ENCODE results near the gene CSNK1G2. TPM values are rescaled to one million over a fixed set of nuclear protein-coding genes. Genes with fewer than 3 reads are reported as not detected.

The CSNK1G2 gene
- total and polyA plus RNA-seq, 2 of the 13 experiments (the other 11 are each of a cell fraction or from before 2014, with no cell fraction given) = 53.8 to 72.5 TPM

DNA sequence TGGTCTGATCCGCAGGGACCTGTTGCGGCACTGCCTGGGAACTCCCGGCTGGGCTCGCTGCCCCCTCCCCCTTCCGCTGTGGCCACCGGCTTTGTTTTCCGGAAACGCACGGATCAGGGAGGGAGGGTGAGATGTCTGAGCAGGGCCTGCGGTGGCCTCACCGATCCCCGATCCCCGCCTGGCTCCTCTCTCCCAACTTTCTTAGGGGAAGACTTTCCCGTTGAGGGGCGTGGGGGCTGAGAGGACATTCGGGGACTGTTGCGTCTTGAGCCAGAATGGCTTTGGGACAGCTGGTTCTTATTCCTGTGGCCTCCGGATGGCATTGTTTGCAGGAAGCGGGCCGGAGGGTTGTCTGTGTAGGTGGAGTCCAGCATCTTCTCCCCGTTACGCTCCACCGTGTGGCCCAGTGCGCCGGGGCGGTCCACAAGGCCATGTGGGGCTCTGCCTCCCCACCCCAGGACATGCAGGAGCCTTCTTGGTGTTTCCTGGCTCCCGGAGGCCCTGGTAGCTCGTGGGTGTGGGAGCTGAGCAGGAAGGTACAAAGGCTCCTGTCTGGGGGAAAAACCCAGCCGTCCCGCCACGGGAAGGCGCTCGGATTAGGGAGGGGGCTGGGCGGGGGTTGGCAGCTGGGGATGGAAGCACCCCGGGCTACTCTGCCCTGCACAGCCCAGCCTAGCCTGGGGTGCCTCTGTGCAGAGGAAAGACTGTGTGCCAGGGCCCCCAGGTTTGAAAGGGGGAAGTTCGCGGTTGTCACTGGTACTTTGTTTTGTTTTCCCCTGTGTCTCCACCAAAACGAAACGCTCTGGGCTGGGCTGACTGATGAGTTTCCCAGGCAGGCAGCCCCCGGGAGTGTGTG, 1.3 kb downstream of the CSNK1G2 start (continued):
- TF ChIP-seq, protein P1, sequence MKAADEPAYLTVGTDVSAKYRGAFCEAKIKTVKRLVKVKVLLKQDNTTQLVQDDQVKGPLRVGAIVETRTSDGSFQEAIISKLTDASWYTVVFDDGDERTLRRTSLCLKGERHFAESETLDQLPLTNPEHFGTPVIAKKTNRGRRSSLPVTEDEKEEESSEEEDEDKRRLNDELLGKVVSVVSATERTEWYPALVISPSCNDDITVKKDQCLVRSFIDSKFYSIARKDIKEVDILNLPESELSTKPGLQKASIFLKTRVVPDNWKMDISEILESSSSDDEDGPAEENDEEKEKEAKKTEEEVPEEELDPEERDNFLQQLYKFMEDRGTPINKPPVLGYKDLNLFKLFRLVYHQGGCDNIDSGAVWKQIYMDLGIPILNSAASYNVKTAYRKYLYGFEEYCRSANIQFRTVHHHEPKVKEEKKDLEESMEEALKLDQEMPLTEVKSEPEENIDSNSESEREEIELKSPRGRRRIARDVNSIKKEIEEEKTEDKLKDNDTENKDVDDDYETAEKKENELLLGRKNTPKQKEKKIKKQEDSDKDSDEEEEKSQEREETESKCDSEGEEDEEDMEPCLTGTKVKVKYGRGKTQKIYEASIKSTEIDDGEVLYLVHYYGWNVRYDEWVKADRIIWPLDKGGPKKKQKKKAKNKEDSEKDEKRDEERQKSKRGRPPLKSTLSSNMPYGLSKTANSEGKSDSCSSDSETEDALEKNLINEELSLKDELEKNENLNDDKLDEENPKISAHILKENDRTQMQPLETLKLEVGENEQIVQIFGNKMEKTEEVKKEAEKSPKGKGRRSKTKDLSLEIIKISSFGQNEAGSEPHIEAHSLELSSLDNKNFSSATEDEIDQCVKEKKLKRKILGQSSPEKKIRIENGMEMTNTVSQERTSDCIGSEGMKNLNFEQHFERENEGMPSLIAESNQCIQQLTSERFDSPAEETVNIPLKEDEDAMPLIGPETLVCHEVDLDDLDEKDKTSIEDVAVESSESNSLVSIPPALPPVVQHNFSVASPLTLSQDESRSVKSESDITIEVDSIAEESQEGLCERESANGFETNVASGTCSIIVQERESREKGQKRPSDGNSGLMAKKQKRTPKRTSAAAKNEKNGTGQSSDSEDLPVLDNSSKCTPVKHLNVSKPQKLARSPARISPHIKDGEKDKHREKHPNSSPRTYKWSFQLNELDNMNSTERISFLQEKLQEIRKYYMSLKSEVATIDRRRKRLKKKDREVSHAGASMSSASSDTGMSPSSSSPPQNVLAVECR (CRISPR knock-in tag; IDR thresholded peaks at IDR 0.05; ENCODE audit: borderline replicate concordance) = peak; percentile 88
- TF ChIP-seq, protein P2, sequence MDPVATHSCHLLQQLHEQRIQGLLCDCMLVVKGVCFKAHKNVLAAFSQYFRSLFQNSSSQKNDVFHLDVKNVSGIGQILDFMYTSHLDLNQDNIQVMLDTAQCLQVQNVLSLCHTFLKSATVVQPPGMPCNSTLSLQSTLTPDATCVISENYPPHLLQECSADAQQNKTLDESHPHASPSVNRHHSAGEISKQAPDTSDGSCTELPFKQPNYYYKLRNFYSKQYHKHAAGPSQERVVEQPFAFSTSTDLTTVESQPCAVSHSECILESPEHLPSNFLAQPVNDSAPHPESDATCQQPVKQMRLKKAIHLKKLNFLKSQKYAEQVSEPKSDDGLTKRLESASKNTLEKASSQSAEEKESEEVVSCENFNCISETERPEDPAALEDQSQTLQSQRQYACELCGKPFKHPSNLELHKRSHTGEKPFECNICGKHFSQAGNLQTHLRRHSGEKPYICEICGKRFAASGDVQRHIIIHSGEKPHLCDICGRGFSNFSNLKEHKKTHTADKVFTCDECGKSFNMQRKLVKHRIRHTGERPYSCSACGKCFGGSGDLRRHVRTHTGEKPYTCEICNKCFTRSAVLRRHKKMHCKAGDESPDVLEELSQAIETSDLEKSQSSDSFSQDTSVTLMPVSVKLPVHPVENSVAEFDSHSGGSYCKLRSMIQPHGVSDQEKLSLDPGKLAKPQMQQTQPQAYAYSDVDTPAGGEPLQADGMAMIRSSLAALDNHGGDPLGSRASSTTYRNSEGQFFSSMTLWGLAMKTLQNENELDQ (CRISPR knock-in tag; IDR thresholded peaks at IDR 0.05; ENCODE audit: borderline replicate concordance) = no peak
- TF ChIP-seq, protein P3, sequence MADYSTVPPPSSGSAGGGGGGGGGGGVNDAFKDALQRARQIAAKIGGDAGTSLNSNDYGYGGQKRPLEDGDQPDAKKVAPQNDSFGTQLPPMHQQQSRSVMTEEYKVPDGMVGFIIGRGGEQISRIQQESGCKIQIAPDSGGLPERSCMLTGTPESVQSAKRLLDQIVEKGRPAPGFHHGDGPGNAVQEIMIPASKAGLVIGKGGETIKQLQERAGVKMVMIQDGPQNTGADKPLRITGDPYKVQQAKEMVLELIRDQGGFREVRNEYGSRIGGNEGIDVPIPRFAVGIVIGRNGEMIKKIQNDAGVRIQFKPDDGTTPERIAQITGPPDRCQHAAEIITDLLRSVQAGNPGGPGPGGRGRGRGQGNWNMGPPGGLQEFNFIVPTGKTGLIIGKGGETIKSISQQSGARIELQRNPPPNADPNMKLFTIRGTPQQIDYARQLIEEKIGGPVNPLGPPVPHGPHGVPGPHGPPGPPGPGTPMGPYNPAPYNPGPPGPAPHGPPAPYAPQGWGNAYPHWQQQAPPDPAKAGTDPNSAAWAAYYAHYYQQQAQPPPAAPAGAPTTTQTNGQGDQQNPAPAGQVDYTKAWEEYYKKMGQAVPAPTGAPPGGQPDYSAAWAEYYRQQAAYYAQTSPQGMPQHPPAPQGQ (CRISPR knock-in tag; IDR thresholded peaks at IDR 0.05; ENCODE audit: borderline replicate concordance) = no peak
- TF ChIP-seq ZMYM2 (CRISPR knock-in tag; IDR thresholded peaks at IDR 0.05) = no peak
- TF ChIP-seq, protein P4, sequence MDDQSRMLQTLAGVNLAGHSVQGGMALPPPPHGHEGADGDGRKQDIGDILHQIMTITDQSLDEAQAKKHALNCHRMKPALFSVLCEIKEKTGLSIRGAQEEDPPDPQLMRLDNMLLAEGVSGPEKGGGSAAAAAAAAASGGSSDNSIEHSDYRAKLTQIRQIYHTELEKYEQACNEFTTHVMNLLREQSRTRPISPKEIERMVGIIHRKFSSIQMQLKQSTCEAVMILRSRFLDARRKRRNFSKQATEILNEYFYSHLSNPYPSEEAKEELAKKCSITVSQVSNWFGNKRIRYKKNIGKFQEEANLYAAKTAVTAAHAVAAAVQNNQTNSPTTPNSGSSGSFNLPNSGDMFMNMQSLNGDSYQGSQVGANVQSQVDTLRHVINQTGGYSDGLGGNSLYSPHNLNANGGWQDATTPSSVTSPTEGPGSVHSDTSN (CRISPR knock-in tag; IDR thresholded peaks at IDR 0.05; ENCODE audit: borderline replicate concordance) = no peak
- TF ChIP-seq, protein P5, sequence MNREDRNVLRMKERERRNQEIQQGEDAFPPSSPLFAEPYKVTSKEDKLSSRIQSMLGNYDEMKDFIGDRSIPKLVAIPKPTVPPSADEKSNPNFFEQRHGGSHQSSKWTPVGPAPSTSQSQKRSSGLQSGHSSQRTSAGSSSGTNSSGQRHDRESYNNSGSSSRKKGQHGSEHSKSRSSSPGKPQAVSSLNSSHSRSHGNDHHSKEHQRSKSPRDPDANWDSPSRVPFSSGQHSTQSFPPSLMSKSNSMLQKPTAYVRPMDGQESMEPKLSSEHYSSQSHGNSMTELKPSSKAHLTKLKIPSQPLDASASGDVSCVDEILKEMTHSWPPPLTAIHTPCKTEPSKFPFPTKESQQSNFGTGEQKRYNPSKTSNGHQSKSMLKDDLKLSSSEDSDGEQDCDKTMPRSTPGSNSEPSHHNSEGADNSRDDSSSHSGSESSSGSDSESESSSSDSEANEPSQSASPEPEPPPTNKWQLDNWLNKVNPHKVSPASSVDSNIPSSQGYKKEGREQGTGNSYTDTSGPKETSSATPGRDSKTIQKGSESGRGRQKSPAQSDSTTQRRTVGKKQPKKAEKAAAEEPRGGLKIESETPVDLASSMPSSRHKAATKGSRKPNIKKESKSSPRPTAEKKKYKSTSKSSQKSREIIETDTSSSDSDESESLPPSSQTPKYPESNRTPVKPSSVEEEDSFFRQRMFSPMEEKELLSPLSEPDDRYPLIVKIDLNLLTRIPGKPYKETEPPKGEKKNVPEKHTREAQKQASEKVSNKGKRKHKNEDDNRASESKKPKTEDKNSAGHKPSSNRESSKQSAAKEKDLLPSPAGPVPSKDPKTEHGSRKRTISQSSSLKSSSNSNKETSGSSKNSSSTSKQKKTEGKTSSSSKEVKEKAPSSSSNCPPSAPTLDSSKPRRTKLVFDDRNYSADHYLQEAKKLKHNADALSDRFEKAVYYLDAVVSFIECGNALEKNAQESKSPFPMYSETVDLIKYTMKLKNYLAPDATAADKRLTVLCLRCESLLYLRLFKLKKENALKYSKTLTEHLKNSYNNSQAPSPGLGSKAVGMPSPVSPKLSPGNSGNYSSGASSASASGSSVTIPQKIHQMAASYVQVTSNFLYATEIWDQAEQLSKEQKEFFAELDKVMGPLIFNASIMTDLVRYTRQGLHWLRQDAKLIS (CRISPR knock-in tag; IDR thresholded peaks at IDR 0.05) = no peak
- TF ChIP-seq CHD2 (IDR thresholded peaks at IDR 0.05; ENCODE audit: low read depth, low read length) = no peak
- TF ChIP-seq PLRG1 (conservative IDR thresholded peaks at IDR 0.05) = no peak
- no peak for TF ChIP-seq ZNF468 (CRISPR knock-in tag; IDR thresholded peaks at IDR 0.05)
- TF ChIP-seq ZNF850 (CRISPR knock-in tag; conservative IDR thresholded peaks at IDR 0.05) = no peak
